Right cardiac atrium (tissue), 5 donors: ENCODE results near the gene HACE1. TPM values are rescaled to one million over a fixed set of nuclear protein-coding genes. Genes with fewer than 3 reads are reported as not detected.
"Not testable (repeated sequence)": the region's sequence is repeated elsewhere in the genome, so short reads cannot be mapped to it uniquely, and the experiment has no call there.

Source experiments
- ATAC-seq, 2 donors: fragments of 200-7000 bp; cut with Tn5 transposase; one replicate each; pipeline versions ENCODE4 v1.8.0 to v1.9.1; 2020; ENCODE audit warnings: moderate library complexity in 2 of 2, mild to moderate bottlenecking in 1 of 2
- DNase-seq, 3 donors: peaks; one replicate each; pipeline ENCODE4 v3.0.0-alpha.2; 2020
- H3K27ac ChIP-seq: one replicate; pipeline ENCODE4 v1.5.1; 2013; ENCODE audit warnings: mild to moderate bottlenecking, low read length, control low read depth, moderate library complexity
- H3K27me3 ChIP-seq: one replicate; pipeline ENCODE4 v1.6.1; 2013; ENCODE audit not compliant: control insufficient read depth, insufficient read depth
- H3K4me1 ChIP-seq: one replicate; pipeline ENCODE4 v1.6.1; 2013; ENCODE audit warnings: low read length; ENCODE audit not compliant: control insufficient read depth, insufficient read depth
- H3K4me3 ChIP-seq: one replicate; pipeline ENCODE4 v1.5.1; 2013; ENCODE audit warnings: low read length, control low read depth
- H3K9me3 ChIP-seq: one replicate; pipeline ENCODE4 v1.6.1; 2013; ENCODE audit warnings: low read length; ENCODE audit not compliant: control insufficient read depth
- WGBS: extraction: QIAGEN DNeasy Blood & Tissue Kit; methylation state at CpG from one replicate; pipeline ENCODE4 v1.1.7; 2013; 5-methylcytosine and 5-hydroxymethylcytosine counted together
- intact Hi-C, 4 donors: fragments of 100-400 bp; cut with DNase I; formaldehyde crosslinking; loops; one replicate each; pipeline versions ENCODE4 v1.11.0 to v1.14.0; 2022 to 2023
- polyA plus RNA-seq: library from polyadenylated mRNA; stranded (reverse); fragments of 200-250 nt; gene quantifications from one replicate; pipeline ENCODE4 v1.2.3, GENCODE V29; 2013
- total RNA-seq, 4 donors: library from RNA; stranded (reverse); fragmentation: NEBNext Ultra II Directional; extraction: Animal tissue kit (Norgen Biotek cat#: 25700); gene quantifications; one replicate each; pipeline ENCODE4 v1.2.1, GENCODE V29; 2021
- donor health status: healthy with polysubstance abuse.
- donor health status: DM: no; HTN: yes; CAD: no.
- donor health status: DM: no; HTN: no; CAD: no.
- donor health status: DM: no; HTN: yes; CAD: no; lungs with severe emphysema.
- donor health status: DM: yes; HTN: yes; CAD: no.

HACE1 gene
- total and polyA plus RNA-seq, 5 donors, result 3.9 to 9.7 (median 8.5) TPM

- 74% methylated on average over 1 of the region's 1 CpG for WGBS
- no peak for ATAC-seq
- Histone ChIP-seq H3K27me3 (no peaks in the 10 kb centered on the region), H3K4me1 (no peaks in the 10 kb centered on the region), H3K4me3 (no peak overlapping the region), H3K27ac (no peak overlapping the region), H3K9me3 (no peaks in the 10 kb centered on the region)
- intact Hi-C loops, result no loop called here
- no peak for DNase-seq
Observed at GRCh38 chr6:104828478-104828877, 31.2 kb downstream of the HACE1 start.

GRCh38 chr6:104820820-104821219, 38.9 kb downstream of the HACE1 start:
- H3K27ac ChIP-seq, H3K4me1 ChIP-seq, DNase-seq, intact Hi-C loops, H3K27me3 ChIP-seq, H3K4me3 ChIP-seq, ATAC-seq, H3K9me3 ChIP-seq: not testable (repeated sequence)
- 98% methylated on average over 4 of the region's 4 CpGs for WGBS

- WGBS, result 93% methylated on average over 3 of the region's 3 CpGs
Observed at GRCh38 chr6:104816125-104816524, 43.6 kb downstream of the HACE1 start.

GRCh38 chr6:104814743-104815142, 45.0 kb downstream of the HACE1 start:
- no peaks in the 10 kb centered on the region for H3K4me1 ChIP-seq
- intact Hi-C loops, result no loop called here
- ATAC-seq (no peak), DNase-seq (no peak)
- no peak overlapping the region for H3K4me3 ChIP-seq
- WGBS, result 97% methylated on average over 2 of the region's 2 CpGs
- H3K27ac ChIP-seq, result no peak overlapping the region
- H3K27me3 ChIP-seq, result no peaks in the 10 kb centered on the region
- H3K9me3 ChIP-seq, result no peaks in the 10 kb centered on the region

More at GRCh38 chr6:104816125-104816524, 43.6 kb downstream of the HACE1 start:
- Histone ChIP-seq H3K27ac (no peak overlapping the region), H3K27me3 (no peaks in the 10 kb centered on the region), H3K9me3 (no peaks in the 10 kb centered on the region), H3K4me3 (no peak overlapping the region), H3K4me1 (no peaks in the 10 kb centered on the region)
- intact Hi-C loops, result no loop called here
- no peak for DNase-seq
- no peak for ATAC-seq

- Histone ChIP-seq H3K9me3 (no peaks in the 10 kb centered on the region), H3K27me3 (no peaks in the 10 kb centered on the region), H3K27ac (no peak overlapping the region), H3K4me3 (no peak overlapping the region), H3K4me1 (no peaks in the 10 kb centered on the region)
- DNase-seq (no peak), ATAC-seq (no peak)
- intact Hi-C loops, result no loop called here
- 94% methylated on average over 2 of the region's 2 CpGs for whole genome bisulfite sequencing
Observed at GRCh38 chr6:104813552-104813951, 46.2 kb downstream of the HACE1 start.

GRCh38 chr6:104809116-104809515, 50.6 kb downstream of the HACE1 start:
- H3K4me1 ChIP-seq, result no peaks in the 10 kb centered on the region
- no peak overlapping the region for H3K27ac ChIP-seq
- no peaks in the 10 kb centered on the region for H3K27me3 ChIP-seq
- 79% methylated on average over 3 of the region's 3 CpGs for WGBS
- H3K4me3 ChIP-seq, result no peak overlapping the region
- intact Hi-C loops, result no loop called here
- no peaks in the 10 kb centered on the region for H3K9me3 ChIP-seq
- ATAC-seq (no peak), DNase-seq (no peak)

- H3K27ac ChIP-seq, intact Hi-C loops, ATAC-seq, H3K4me1 ChIP-seq, H3K9me3 ChIP-seq, DNase-seq, H3K4me3 ChIP-seq, H3K27me3 ChIP-seq: not testable (repeated sequence)
- 97% methylated on average over 4 of the region's 4 CpGs for WGBS
Observed at GRCh38 chr6:104805335-104805734, 54.4 kb downstream of the HACE1 start.

- no peaks in the 10 kb centered on the region for H3K4me1 ChIP-seq
- no peak overlapping the region for H3K27ac ChIP-seq
- H3K27me3 ChIP-seq, result no peaks in the 10 kb centered on the region
- ATAC-seq, result no peak
- H3K4me3 ChIP-seq, result no peak overlapping the region
- intact Hi-C loops, result no loop called here
- DNase-seq, result no peak
- no peaks in the 10 kb centered on the region for H3K9me3 ChIP-seq
- WGBS, result 98% methylated on average over 3 of the region's 3 CpGs
Observed at GRCh38 chr6:104799134-104799657, 60.5 kb downstream of the HACE1 start.

- WGBS, result 92% methylated on average over 6 of the region's 6 CpGs
- Histone ChIP-seq H3K4me1 (no peaks in the 10 kb centered on the region), H3K9me3 (no peaks in the 10 kb centered on the region), H3K4me3 (no peak overlapping the region), H3K27ac (no peak overlapping the region), H3K27me3 (no peaks in the 10 kb centered on the region)
- intact Hi-C loops, result no loop called here
- DNase-seq, result no peak
- ATAC-seq, result no peak
Observed at GRCh38 chr6:104796031-104796785, 63.5 kb downstream of the HACE1 start.

- Histone ChIP-seq H3K27me3 (no peaks in the 10 kb centered on the region), H3K27ac (no peak overlapping the region), H3K4me3 (no peak overlapping the region), H3K4me1 (peaks cover 1% of the 10 kb centered on the region), H3K9me3 (no peaks in the 10 kb centered on the region)
- no peak for ATAC-seq
- DNase-seq, result no peak
- intact Hi-C loops, result no loop called here
- WGBS, result 97% methylated on average over 3 of the region's 3 CpGs
Observed at GRCh38 chr6:104795363-104795762, 64.4 kb downstream of the HACE1 start.

- Histone ChIP-seq H3K4me3 (no peak overlapping the region), H3K9me3 (no peaks in the 10 kb centered on the region), H3K27me3 (no peaks in the 10 kb centered on the region), H3K27ac (no peak overlapping the region), H3K4me1 (peaks cover 1% of the 10 kb centered on the region)
- ATAC-seq (no peak), DNase-seq (no peak)
- intact Hi-C loops, result no loop called here
- WGBS, result 52% methylated on average over 5 of the region's 5 CpGs
Observed at GRCh38 chr6:104789770-104790190, 69.9 kb downstream of the HACE1 start.
